Measurements from ENCODE around the gene RB1. TPM values are rescaled to one million over a fixed set of nuclear protein-coding genes. Genes with fewer than 3 reads are reported as not detected.
A peak's percentile ranks its signal among the peaks of the same experiment; 100 is the strongest.
"Not testable (repeated sequence)": the region's sequence is repeated elsewhere in the genome, so short reads cannot be mapped to it uniquely, and the experiment has no call there.

RB1 gene
- total RNA-seq, 3 donors from 2014 or later (not counting 1 experiment from before 2014, with no cell fraction given) = 25.5 to 28.3 (median 26.9) TPM

- ATAC-seq = no peak
- Histone ChIP-seq H3K36me3 (ENCODE audit: control insufficient read depth, insufficient read depth, low read length) (peaks cover 11% of the 10 kb centered on the region), H3K9me3 (ENCODE audit: control insufficient read depth, insufficient read depth, low read length) (peaks cover 2% of the 10 kb centered on the region), H3K4me3 (ENCODE audit: low read length) (no peak overlapping the region), H3K27ac (ENCODE audit: low read length) (no peak overlapping the region), H3K27me3 (ENCODE audit: control insufficient read depth, insufficient read depth, low read length) (no peaks in the 10 kb centered on the region), H3K4me1 (ENCODE audit: control insufficient read depth, insufficient read depth, low read length) (peaks cover 4% of the 10 kb centered on the region)
- no peak for DNase-seq
- Mint-ChIP-seq H3K36me3 (peaks cover 24% of the 10 kb centered on the region), H3K9me3 (peaks cover 5 to 8% of the 10 kb centered on the region in 2 donors), H3K27ac (peak overlapping the region; percentile 67 to 74), H3K4me3 (peak overlapping the region; percentile 80), H3K27me3 (ENCODE audit: low read depth in 2 of 2) (no peaks in the 10 kb centered on the region), H3K4me1 (peaks cover 17 to 28% of the 10 kb centered on the region in 2 donors)
- intact Hi-C loops (cut with micrococcal nuclease) = loop anchor here (5.0 kb wide), 1 partner anchor 37 kb away; the partner anchor contains the start of gene LPAR6
- WGBS (ENCODE audit: insufficient coverage) = 93% methylated on average over 2 of the region's 2 CpGs
- TF ChIP-seq CTCF (IDR thresholded peaks at IDR 0.05) = no peak
Measured at GRCh38 chr13:48449656-48450055, 146.1 kb downstream of the RB1 start.

GRCh38 chr13:48451196-48451595, 147.6 kb downstream of the RB1 start:
- H3K4me1 Mint-ChIP-seq = peaks cover 19 to 31% of the 10 kb centered on the region in 2 donors
- intact Hi-C loops (cut with micrococcal nuclease); H3K4me3 Mint-ChIP-seq; H3K4me1 ChIP-seq (ENCODE audit: control insufficient read depth, insufficient read depth, low read length); H3K27me3 ChIP-seq (ENCODE audit: control insufficient read depth, insufficient read depth, low read length); ATAC-seq; H3K9me3 ChIP-seq (ENCODE audit: control insufficient read depth, insufficient read depth, low read length); DNase-seq; H3K27me3 Mint-ChIP-seq (ENCODE audit: low read depth in 2 of 2); H3K27ac ChIP-seq (ENCODE audit: low read length); H3K4me3 ChIP-seq (ENCODE audit: low read length); H3K27ac Mint-ChIP-seq; H3K9me3 Mint-ChIP-seq: not testable (repeated sequence)
- peaks cover 20% of the 10 kb centered on the region for H3K36me3 ChIP-seq (ENCODE audit: control insufficient read depth, insufficient read depth, low read length)
- H3K36me3 Mint-ChIP-seq = peaks cover 24% of the 10 kb centered on the region

GRCh38 chr13:48456546-48456945, 153.0 kb downstream of the RB1 start:
- ATAC-seq (no peak), DNase-seq (no peak)
- Mint-ChIP-seq H3K27me3 (ENCODE audit: low read depth in 2 of 2) (no peaks in the 10 kb centered on the region), H3K4me3 (no peak overlapping the region), H3K4me1 (peaks cover 8 to 15% of the 10 kb centered on the region in 2 donors), H3K9me3 (peaks cover 0 to 5% of the 10 kb centered on the region in 2 donors), H3K27ac (no peak overlapping the region), H3K36me3 (peaks cover 11% of the 10 kb centered on the region)
- WGBS (ENCODE audit: insufficient coverage) = 96% methylated on average over 10 of the region's 10 CpGs
- Histone ChIP-seq H3K4me1 (ENCODE audit: control insufficient read depth, insufficient read depth, low read length) (no peaks in the 10 kb centered on the region), H3K36me3 (ENCODE audit: control insufficient read depth, insufficient read depth, low read length) (peaks cover 47% of the 10 kb centered on the region), H3K9me3 (ENCODE audit: control insufficient read depth, insufficient read depth, low read length) (no peaks in the 10 kb centered on the region), H3K27me3 (ENCODE audit: control insufficient read depth, insufficient read depth, low read length) (no peaks in the 10 kb centered on the region), H3K27ac (ENCODE audit: low read length) (no peak overlapping the region), H3K4me3 (ENCODE audit: low read length) (no peak overlapping the region)
- intact Hi-C loops (cut with micrococcal nuclease) = no loop called here
- no peak for TF ChIP-seq CTCF (IDR thresholded peaks at IDR 0.05)

GRCh38 chr13:48457578-48458242, 154.2 kb downstream of the RB1 start:
- Histone ChIP-seq H3K9me3 (ENCODE audit: control insufficient read depth, insufficient read depth, low read length) (no peaks in the 10 kb centered on the region), H3K27me3 (ENCODE audit: control insufficient read depth, insufficient read depth, low read length) (no peaks in the 10 kb centered on the region), H3K4me3 (ENCODE audit: low read length) (no peak overlapping the region), H3K4me1 (ENCODE audit: control insufficient read depth, insufficient read depth, low read length) (no peaks in the 10 kb centered on the region), H3K27ac (ENCODE audit: low read length) (no peak overlapping the region), H3K36me3 (ENCODE audit: control insufficient read depth, insufficient read depth, low read length) (peaks cover 49% of the 10 kb centered on the region)
- DNase-seq (no peak), ATAC-seq (no peak)
- Mint-ChIP-seq H3K4me3 (no peak overlapping the region), H3K36me3 (no peaks in the 10 kb centered on the region), H3K4me1 (peaks cover 8 to 15% of the 10 kb centered on the region in 2 donors), H3K27me3 (ENCODE audit: low read depth in 2 of 2) (no peaks in the 10 kb centered on the region), H3K9me3 (no peaks in the 10 kb centered on the region), H3K27ac (no peak overlapping the region)
- intact Hi-C loops (cut with micrococcal nuclease) = no loop called here
- WGBS (ENCODE audit: insufficient coverage) = 97% methylated on average over 28 of the region's 28 CpGs
- no peak for TF ChIP-seq CTCF (IDR thresholded peaks at IDR 0.05)

All from natural killer cell (primary cell).